Effector memory CD4-positive, alpha-beta T cell (primary cell): ENCODE data around the gene SFTPD.

ENCODE experiments used
- DNase-seq, 3 donors: peaks; one replicate each; pipeline ENCODE4 v3.0.0-alpha.2; 2020
- H3K27ac ChIP-seq: 2 replicates; pipeline ENCODE4 v1.7.0; 2013; ENCODE audit warnings: mild to moderate bottlenecking, low read length, moderate library complexity; ENCODE audit not compliant: insufficient read depth, poor library complexity, severe bottlenecking
- H3K27me3 ChIP-seq: replicated peaks from 2 replicates; pipeline ENCODE4 v1.7.0; 2013; ENCODE audit warnings: mild to moderate bottlenecking, low read length; ENCODE audit not compliant: insufficient read depth, control insufficient read depth, poor library complexity, severe bottlenecking
- H3K36me3 ChIP-seq: 2 replicates; pipeline ENCODE4 v1.7.0; 2013; ENCODE audit warnings: mild to moderate bottlenecking, low read length, moderate library complexity; ENCODE audit not compliant: control insufficient read depth, insufficient read depth
- H3K4me1 ChIP-seq: 2 replicates; pipeline ENCODE4 v1.7.0; 2013; ENCODE audit warnings: low read length, mild to moderate bottlenecking; ENCODE audit not compliant: control insufficient read depth, insufficient read depth, poor library complexity, severe bottlenecking
- H3K4me3 ChIP-seq: 2 replicates; pipeline ENCODE4 v1.7.0; 2013; ENCODE audit warnings: low read length, low read depth, mild to moderate bottlenecking; ENCODE audit not compliant: insufficient read depth, poor library complexity, severe bottlenecking
- H3K9me3 ChIP-seq: 2 replicates; pipeline ENCODE4 v1.7.0; 2013; ENCODE audit warnings: mild to moderate bottlenecking, low read length, moderate library complexity; ENCODE audit not compliant: control insufficient read depth

SFTPD gene

DNA sequence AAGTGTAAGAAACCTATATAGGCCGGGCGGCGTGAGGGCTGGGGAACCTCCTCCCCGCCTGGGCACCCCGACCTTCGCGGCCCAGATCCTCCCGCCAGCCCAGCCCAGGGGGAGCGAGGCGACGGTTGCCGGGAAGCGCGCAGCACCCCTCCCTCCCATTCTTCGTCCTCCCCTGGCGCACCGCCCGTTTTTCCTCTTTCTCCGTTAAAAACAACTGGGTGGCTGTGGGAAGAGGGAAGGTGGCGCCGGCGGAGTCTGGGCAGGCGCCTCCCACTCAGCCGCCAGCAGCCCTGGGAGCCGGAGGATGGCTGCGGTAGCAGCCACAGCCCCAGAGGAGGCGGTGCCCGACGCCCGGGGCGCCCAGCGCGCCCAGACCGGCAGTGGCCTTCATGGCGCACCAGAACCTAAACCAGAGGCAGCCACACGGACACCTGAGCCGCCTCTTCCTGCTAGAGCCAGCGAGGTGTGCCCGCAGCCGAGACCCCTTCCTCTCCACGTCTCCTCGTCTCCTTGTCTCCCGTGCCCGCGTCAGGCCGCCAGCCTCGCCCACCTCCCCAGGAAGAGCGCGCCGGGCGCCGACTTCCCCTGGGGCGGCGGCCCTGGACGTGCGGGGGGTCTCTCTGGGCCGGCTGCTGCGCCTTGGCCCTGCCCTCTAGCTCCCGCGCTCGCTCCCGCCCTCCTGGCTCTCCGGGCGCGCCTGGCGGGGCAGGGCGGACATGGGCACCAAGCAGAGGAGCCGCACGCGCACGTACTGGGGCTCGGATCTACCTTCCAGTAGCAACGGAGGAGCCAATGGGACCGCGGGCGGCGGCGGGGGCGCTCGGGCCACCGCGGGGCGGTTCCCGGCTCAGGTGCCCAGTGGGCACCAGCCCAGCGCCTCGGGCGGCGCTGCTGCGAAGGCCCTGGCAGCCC lies 32.8 kb upstream of the SFTPD start:
- H3K36me3 ChIP-seq, result no peaks in the 10 kb centered on the region
- peaks cover 6% of the 10 kb centered on the region for H3K27me3 ChIP-seq
- no peak for DNase-seq
- H3K9me3 ChIP-seq, result no peaks in the 10 kb centered on the region
- H3K27ac ChIP-seq, result no peak overlapping the region
- no peak overlapping the region for H3K4me3 ChIP-seq
- peaks cover 6% of the 10 kb centered on the region for H3K4me1 ChIP-seq

DNA sequence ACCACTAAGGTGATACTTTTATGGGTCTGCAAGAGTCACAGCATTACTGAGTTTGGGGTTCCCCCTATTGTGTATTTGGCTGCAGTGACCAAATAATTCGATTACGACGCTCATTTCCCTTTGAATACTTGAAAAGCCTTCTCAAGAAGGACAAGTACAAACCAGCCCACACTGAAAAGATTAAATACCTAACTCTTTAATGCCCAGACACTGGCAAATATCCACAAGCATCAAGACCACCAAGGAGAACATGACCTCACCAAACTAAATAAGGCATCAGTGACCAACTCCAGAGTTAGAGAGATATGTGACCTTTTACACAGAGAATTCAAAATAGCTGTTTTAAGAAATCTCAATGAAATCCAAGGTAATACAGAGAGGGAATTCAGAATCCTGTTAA lies 31.8 kb upstream of the SFTPD start:
- H3K27ac ChIP-seq, result no peak overlapping the region
- no peak for DNase-seq
- no peaks in the 10 kb centered on the region for H3K9me3 ChIP-seq
- peaks cover 6% of the 10 kb centered on the region for H3K27me3 ChIP-seq
- peaks cover 6% of the 10 kb centered on the region for H3K4me1 ChIP-seq
- H3K36me3 ChIP-seq, result no peaks in the 10 kb centered on the region
- no peak overlapping the region for H3K4me3 ChIP-seq

DNA sequence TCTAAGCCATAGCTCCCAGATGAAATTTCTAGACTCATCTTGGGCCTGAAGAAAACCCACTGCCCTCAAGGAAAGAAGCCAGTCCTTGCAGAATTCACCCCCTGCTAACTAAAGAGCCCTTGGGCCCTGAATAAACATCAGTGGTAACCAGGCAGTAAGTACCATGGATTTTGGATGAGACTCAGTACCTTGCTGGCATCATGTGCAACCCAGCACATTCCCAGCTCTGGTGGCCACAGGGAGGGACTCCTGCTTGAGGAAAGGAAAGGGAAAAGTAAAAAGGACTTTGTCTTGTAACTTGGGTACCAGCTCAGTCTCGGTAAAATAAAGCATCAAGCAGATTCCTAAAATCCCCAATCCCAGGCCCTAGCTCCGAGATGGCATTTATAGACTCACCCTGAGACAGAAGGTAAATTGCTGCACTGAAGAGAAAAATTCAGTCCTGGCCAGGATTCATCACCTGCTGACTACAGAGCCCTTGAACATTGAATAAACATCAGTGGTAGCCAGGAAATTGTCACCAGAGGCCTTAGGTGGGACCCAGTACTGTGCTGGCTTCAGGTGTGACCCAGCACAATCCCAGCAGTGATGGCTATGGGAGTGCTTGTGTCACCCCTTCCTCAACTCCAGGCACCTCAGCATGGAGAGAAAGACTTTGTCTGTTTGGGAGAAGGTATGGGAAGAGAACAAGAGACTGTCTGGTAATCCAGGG lies 31.2 kb upstream of the SFTPD start:
- DNase-seq, result no peak

DNA sequence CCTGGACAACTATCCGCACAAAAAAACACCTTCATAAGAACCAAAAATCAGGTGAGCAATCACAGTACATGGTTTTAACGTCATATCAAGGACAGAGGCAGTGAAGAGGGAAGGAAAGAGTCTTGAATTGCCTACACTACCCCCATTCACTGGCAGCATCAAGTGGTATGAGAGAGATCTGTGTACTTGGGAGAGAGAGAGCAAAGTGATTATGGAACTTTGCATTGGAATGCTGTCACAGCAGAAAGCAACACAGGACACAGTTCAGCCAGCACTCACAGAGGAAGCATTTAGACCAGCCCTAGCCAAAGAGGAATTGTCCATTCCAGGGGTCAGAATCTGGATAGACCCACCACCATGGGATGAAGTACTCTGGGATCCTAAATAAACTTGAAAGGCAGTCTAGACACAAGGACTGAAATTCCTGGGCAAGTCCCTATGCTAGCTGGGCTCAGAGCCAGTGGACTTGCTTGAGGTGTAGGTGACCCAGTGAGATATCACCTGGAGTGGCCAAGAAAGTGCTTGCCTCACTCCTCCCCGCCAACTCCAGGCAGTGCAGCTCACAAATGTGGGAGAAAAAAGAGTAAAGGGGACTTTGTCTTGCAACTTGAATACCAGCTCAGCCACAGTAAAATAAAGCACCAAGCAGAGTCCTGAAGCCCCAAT lies 30.5 kb upstream of the SFTPD start:
- DNase-seq, result no peak
- no peaks in the 10 kb centered on the region for H3K9me3 ChIP-seq
- peaks cover 6% of the 10 kb centered on the region for H3K27me3 ChIP-seq
- H3K36me3 ChIP-seq, result no peaks in the 10 kb centered on the region
- H3K4me3 ChIP-seq, result no peak overlapping the region
- H3K4me1 ChIP-seq, result peaks cover 6% of the 10 kb centered on the region
- no peak overlapping the region for H3K27ac ChIP-seq

More for the DNA sequence above, 31.2 kb upstream of the SFTPD start:
- H3K4me3 ChIP-seq, result no peak overlapping the region
- H3K27me3 ChIP-seq, result peaks cover 6% of the 10 kb centered on the region
- H3K36me3 ChIP-seq, result no peaks in the 10 kb centered on the region
- no peaks in the 10 kb centered on the region for H3K9me3 ChIP-seq
- H3K27ac ChIP-seq, result no peak overlapping the region
- H3K4me1 ChIP-seq, result peaks cover 6% of the 10 kb centered on the region

DNA sequence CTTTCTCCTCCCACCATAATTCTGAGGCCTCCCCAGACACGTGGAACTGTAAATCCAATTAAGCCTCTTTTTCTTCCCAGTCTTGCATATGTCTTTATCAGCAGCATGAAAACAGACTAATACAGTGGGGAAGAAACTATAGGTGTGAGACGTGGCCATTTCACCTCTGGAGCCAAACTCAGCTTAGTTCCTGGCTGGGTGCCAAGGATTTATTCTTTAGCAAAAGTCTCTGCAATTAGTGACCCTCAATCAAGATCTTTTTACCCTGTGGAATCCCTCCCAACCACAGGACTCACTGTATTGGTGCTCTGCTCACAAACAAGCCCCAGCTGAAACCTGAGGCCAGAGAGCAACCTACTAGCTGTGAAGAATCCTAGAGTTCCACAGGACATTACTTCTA lies 28.1 kb upstream of the SFTPD start:
- no peaks in the 10 kb centered on the region for H3K27me3 ChIP-seq
- H3K27ac ChIP-seq, result no peak overlapping the region
- H3K36me3 ChIP-seq, result no peaks in the 10 kb centered on the region
- no peak overlapping the region for H3K4me3 ChIP-seq
- no peaks in the 10 kb centered on the region for H3K9me3 ChIP-seq
- H3K4me1 ChIP-seq, result peaks cover 6% of the 10 kb centered on the region
- DNase-seq, result no peak

DNA sequence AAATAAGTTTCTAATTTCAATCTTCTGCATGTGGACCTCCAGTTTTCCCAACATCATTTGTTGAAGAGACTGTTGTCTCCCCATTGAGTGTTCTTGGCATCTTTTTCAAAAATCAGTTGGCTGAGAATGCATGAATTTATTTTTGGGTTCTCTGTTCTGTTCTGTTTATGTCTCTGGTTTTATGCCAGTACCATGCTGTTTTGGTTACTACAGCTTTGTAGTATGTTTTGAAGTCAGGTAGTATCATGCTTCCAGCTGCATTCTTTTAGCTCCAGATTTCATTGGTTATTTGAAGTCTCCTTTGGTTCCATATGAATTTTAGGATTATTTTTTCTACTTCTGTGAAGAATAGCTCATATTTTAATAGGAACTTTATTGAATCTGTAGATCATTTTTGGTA lies 21.2 kb upstream of the SFTPD start:
- Histone ChIP-seq H3K36me3 (no peaks in the 10 kb centered on the region), H3K4me3 (no peak overlapping the region), H3K27ac (no peak overlapping the region), H3K4me1 (no peaks in the 10 kb centered on the region), H3K27me3 (no peaks in the 10 kb centered on the region), H3K9me3 (no peaks in the 10 kb centered on the region)
- no peak for DNase-seq

DNA sequence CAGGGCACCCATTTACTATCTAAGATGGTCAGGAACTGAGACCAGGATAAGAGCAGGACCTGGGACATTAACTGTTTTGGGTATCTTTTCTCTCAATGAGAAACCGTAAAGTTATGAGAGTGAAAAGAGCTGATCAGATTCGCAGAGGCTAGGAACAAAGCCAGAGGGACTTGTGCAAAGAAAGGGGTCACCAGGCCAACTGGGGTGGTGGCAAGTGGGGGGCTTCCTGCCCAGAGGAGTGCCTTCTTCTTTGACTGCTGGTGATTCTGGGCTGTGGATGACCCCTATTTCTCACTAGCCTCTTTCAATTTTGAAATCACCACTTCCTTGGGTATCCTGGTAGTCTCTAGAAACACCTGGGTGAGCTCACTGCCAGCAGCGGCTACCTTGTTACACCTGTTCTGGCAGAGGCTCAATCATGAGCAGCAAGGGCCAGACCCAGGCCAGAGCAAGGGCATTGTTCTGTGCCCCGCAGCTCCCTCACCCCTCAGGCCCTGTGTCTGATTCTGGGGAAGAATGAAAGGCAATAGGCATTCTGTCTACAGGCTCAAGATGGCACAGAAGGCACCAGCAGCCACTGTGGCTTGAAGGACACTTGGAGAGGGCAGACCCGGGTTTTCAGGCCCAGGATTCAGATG lies 999 bp downstream of the SFTPD start:
- no peak for DNase-seq
- no peak overlapping the region for H3K4me3 ChIP-seq
- H3K36me3 ChIP-seq, result no peaks in the 10 kb centered on the region

DNA sequence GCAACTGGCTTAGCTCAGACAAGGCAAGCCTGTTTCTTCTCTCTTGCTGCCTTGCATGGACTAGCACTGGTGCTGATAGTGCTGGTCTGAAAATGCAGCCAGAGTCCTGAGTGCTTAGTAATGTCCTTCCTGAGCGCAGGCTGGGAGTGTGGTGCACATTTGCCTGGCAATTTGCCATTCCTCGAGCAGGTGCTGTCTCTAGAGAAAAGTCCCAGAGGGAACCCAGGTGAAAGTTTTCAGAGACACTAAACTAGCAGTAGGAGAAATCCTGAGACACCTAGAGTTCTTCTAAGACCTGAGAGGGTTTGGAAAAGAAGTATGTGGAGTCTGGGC lies 1.9 kb downstream of the SFTPD start:
- Histone ChIP-seq H3K27ac (no peak overlapping the region), H3K27me3 (no peaks in the 10 kb centered on the region), H3K36me3 (no peaks in the 10 kb centered on the region), H3K4me1 (no peaks in the 10 kb centered on the region), H3K9me3 (no peaks in the 10 kb centered on the region), H3K4me3 (no peak overlapping the region)
- DNase-seq, result no peak

More for the DNA sequence above, 999 bp downstream of the SFTPD start:
- Histone ChIP-seq H3K27ac (no peak overlapping the region), H3K9me3 (no peaks in the 10 kb centered on the region), H3K27me3 (no peaks in the 10 kb centered on the region), H3K4me1 (no peaks in the 10 kb centered on the region)

DNA sequence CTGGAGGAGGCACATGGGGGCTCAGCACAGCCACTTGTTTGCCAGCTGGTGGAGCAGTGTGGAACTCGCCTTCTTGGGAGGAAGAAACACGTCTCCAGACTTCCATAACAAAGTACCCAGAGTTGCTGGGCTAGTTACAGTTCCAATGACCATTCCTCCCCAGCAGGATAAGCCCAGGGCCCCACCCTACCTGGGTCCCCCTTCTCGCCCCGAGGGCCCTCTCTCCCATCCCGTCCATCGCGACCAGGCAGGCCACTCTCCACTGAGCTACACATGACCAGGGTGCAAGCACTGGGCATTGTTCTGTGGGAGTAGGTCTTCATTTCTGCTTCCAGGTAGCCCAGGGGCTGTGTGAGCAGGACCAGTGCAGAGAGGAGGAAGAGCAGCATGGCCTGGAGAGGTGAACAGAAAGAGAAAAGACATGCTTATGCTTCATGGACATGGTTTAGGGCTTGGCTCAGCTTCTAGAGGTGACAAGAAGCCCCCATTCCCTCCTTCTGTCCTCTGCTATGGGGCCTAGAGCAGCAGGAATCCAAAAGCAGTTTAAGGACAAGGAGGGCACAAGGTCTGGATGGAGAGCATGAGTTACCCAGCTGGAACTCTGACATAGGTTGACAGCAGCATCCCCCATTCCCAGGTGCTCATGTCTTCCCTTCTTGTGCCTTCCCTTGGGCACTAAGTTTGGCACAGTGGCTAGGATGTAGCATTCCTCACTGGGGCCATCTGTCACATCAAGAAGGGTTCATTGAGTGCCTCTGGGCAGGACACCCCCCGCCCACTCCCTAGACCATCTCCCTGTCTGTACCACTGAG lies 2.4 kb downstream of the SFTPD start:
- Histone ChIP-seq H3K9me3 (no peaks in the 10 kb centered on the region), H3K27ac (no peak overlapping the region), H3K27me3 (no peaks in the 10 kb centered on the region), H3K4me3 (no peak overlapping the region), H3K36me3 (no peaks in the 10 kb centered on the region), H3K4me1 (no peaks in the 10 kb centered on the region)
- DNase-seq, result no peak
